HG02870 (cell line): Measurements from ENCODE around the gene BANK1.

Source experiments
- ATAC-seq: cut with Tn5 transposase; IDR thresholded peaks from one replicate; pipeline ENCODE4 v1.9.1; 2021; ENCODE audit warnings: mild to moderate bottlenecking, moderate library complexity; ENCODE audit not compliant: unreplicated experiment

The BANK1 gene

GRCh38 chr4:102007959-102008425 is 217.5 kb downstream of the BANK1 start:
- peak; percentile 98 for ATAC-seq

GRCh38 chr4:102008711-102009110 is 218.2 kb downstream of the BANK1 start:
- ATAC-seq = no peak

DNA sequence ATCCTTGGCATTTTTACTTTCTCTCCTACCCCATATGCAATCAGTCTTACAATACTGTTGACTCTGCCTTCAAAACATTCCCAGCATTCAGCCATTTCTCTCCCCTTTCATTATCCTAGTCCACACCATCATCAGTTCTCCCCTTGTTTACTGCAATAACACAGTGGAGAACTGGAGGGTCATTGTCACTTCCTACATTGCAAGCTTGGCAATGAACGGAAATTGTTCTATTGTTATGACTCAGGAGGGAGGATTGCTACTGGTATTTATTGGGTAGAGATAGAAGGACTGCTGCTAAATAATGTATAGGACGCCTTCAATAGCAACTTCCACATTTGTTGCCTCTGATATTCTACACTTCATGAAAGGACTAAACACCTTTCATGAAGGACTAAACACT is 231.8 kb downstream of the BANK1 start:
- no peak for ATAC-seq

DNA sequence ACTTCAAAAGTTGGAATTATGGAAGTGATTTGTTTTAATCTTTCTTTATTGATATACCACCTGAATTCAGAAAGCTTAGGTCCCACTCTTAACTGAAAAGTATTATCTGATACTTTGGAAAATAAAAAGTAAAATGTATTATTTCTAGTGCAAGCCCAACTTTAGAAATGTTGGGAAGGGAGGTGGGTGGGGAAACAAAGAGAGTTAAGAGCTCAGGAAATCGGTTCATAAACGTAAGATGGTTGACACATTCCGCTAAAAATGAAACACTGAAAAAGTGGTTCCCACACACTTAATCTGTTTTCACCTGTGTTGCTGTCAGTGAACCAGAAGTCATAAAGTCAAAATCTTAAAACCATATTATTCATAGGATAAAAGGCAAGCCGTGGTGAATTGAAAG is 237.4 kb downstream of the BANK1 start:
- no peak for ATAC-seq

- ATAC-seq = no peak
These were observed 240.9 kb downstream of the BANK1 start for GRCh38 chr4:102031406-102031805.

DNA sequence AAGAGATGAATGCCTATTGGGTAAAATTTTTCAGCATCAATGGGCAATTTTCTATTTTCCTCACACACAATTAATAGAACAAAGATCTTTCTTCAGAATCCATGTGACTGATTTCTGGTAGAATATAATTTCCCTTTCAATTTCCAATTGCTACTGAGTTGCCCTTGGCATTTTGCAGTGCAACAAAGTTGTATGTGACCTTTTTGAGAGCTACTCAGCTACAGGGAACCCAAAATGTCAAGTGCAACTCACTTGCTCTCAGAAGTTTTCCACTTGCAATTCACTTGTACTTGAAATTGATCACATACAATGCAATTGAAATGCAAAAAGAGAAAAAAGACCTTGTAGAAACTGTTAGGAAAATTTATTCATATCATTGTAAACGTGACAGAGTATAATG is 245.5 kb downstream of the BANK1 start:
- no peak for ATAC-seq

- ATAC-seq = peak; percentile 27
These were observed 246.3 kb downstream of the BANK1 start for GRCh38 chr4:102036619-102037376.

- ATAC-seq = peak; percentile 74
These were observed 247.0 kb downstream of the BANK1 start for GRCh38 chr4:102037566-102037965.

DNA sequence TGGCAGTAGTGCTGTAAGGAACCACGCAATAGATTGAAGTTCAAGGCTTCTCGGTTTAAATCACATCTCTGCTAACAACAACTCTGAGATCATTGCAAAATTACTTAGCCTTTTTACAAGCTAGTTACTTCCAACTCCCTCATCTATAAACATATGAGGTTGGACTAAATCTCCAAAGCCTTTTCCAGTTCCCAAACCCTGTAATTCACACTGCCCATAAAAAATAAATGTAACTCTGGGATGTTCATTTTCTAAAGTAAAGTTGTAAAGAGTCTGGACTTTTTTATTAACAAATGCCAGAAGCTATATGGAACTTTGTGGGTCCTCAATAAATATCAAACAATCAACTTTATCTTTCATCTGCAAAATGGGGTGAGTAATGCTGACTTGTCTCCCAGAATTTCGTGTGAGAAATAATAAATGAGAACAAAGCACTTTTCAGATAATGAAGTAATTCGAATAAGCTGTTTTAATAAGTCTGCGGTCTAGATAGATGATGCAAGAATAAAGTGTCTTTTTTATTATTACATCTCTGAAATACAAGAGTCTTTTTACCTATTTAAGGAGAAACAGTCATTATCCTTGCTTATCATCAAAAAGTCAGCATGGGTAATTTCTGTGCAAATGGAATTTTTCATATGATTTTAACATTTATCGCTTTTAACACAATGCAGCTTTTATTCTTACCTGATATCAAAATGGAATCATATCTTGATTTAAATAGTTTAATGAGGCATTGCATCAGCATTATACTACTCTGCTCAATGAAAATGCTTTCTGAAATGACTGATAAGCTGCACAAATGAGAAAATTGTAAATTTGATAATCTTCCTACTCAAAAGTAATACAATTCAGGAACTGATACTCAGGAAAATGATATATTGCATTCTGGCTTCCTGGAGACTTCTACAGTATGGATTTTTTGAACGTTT is 252.6 kb downstream of the BANK1 start:
- ATAC-seq = no peak

DNA sequence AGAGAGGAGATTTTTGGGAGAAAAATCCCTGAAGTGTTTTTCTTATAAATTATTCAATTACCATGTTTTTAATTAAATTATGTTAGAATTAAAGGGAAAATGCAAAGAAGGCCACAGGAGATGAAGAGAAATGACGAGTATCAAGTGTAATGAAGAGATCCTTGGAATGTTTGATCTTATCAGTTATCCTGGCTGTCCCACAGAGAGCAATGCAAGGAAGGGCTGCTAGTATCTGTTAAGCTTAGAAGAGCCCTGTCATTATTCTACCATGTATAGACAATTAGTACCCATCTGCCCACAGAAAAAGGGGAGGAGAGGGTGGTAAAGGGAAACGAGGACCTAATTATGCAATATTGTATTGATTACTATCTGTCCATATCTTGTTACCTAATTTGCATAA is 257.1 kb downstream of the BANK1 start:
- ATAC-seq = no peak

DNA sequence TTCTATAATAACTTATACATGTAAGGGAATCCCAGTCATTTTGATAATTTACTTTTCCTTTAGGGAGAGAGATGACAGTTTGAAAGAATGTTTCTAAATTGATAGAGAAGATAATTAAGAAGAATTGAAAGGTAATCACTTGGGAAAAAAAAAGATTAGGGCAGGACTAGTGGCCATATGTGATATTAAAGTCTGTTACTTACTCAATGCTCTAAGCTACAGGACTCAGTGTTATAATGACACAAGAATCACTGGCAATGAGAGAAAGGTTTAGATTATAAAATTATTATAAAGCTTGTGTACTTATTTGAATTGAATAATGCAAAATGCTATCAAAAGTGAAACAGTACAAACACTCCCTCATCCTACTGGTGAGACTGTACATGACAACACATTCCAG is 265.3 kb downstream of the BANK1 start:
- ATAC-seq = no peak

DNA sequence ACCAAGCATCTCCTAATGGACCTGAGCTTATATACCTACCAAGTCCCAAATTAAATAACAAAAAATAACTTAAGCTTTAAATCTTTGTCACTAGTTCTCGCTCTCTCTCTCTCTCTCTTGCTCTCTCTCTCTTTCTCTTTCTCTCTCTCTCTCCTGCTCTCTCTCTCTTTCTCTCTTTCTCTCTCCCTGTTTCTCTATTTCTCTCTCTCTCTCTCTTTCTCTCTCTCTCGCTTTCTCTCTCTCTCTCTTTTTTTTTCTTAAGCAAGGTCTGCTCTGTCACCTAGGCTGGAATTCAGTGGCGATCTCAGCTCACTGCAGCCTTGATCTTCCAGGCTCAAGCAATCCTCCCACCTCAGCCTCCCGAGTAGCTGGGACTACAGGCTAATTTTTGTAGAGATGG is 266.6 kb downstream of the BANK1 start:
- ATAC-seq = no peak

GRCh38 chr4:102061133-102061532 is 270.6 kb downstream of the BANK1 start:
- peak; percentile 89 for ATAC-seq

- no peak for ATAC-seq
These were observed 274.4 kb downstream of the BANK1 start for GRCh38 chr4:102064747-102065442.

GRCh38 chr4:102076622-102077021 is 286.1 kb downstream of the BANK1 start:
- no peak for ATAC-seq

DNA sequence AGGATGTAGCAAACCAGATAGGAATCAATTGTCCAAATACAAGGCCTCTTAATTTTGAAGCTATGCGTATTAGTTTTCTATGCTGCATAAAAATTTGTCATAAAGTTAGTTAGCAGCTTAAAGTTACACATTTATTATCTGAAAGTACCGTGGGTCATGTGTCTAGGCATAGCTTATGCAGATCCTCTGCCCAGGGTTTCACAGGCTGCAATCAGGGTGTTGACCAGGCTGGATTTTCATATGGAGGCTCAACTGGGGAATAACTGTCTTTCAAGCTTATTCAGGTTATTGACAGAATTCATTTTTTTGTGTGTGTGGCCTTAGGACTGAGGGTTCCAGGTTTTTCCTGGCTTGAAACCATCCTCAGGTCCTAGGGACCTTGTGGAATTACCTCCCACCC is 289.7 kb downstream of the BANK1 start:
- no peak for ATAC-seq

DNA sequence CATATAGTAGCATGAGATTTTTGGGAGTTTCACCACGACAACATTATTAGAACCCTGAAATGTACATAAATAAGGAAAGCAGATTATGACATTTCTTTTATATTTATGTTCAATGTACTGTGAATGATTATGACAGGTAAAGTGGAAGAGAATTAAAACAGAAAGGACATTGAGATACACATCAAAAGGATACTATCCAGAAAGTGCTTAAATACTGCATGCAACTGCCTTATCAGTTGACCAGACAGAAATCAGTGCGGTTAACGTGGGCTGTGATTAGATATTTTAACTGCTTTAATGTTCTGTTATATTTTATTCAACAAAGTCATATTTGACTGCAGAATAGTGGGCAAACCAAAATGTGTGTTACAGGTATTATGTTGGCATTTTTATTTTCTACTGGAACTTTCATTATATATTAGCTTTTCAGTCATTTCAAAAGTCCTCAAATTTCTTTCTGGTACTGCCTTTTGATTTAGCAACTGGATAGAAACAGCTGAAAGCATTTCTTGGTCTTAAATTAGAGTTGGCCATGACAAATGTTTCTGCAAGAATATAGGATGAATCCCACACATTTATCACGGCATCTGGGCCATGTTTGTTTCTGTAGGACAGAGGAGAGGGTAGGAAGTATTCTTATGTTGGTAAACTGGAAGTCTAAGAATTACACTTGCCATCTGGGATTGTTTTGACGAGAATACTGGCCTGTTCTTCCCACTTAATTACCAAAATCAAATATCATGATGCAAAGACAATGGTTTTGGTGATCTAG is 299.5 kb downstream of the BANK1 start:
- ATAC-seq = no peak

GRCh38 chr4:102091656-102092055 is 301.1 kb downstream of the BANK1 start:
- ATAC-seq = no peak

DNA sequence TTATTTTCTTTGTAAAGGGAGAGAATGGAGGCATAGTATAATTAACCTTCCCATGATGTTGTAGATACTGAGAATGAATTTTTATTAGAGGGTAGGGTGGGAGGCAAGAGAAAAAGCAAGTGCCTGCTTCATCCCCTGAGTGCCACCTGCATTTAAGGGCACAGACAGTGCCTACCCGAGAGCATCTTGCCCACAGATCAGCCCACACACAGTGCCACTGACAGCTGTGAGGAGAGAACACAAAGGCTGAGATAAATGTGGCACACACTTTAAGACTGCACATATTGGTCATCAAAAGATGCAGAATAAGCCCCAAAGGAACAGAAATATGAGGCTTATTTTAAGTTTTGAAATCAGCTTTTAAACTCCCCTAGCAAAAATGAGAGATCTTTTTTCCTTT is 304.0 kb downstream of the BANK1 start:
- ATAC-seq = no peak

- ATAC-seq = no peak
These were observed 312.8 kb downstream of the BANK1 start for GRCh38 chr4:102103368-102103767.

DNA sequence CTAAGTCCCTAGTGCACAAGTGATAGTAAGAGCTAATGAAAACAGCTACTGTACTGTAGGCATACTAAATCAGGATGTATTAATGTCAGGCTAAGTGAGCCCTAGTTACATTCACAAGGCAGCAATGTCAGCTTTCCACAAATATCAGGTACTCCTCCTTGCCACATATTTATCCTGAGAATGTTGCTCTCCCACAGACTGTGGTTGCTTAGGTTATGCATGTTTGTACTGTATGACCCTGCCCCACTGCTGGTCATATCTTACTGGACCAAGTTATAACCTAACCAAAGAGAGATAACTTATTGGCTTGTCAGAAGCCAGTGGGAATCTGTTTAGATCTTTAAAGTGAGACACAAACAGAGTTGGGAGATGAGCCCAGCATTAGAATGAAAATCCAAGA is 313.7 kb downstream of the BANK1 start:
- ATAC-seq = no peak
